ENCODE results near the gene GREM2.

DNA sequence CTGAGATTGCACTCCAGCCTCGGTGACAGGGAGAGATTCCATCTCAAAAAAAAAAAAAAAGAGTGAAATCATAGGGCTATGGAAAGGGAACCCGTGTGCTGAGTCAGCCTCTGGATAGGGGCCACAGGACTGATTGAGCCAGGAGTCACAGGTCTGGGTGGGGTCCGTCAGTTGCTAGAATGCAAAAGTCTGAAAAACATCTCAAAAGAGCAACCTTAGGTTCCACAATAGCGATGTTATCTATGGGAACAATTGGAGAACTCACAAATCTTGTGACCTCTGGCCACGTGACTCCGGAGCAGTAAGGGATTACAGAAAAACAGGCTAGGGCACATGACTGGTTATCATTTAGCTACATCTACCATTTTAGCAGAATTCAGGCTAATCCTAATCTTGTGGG lies 32.8 kb upstream of the GREM2 start:
- TF ChIP-seq, protein P1, sequence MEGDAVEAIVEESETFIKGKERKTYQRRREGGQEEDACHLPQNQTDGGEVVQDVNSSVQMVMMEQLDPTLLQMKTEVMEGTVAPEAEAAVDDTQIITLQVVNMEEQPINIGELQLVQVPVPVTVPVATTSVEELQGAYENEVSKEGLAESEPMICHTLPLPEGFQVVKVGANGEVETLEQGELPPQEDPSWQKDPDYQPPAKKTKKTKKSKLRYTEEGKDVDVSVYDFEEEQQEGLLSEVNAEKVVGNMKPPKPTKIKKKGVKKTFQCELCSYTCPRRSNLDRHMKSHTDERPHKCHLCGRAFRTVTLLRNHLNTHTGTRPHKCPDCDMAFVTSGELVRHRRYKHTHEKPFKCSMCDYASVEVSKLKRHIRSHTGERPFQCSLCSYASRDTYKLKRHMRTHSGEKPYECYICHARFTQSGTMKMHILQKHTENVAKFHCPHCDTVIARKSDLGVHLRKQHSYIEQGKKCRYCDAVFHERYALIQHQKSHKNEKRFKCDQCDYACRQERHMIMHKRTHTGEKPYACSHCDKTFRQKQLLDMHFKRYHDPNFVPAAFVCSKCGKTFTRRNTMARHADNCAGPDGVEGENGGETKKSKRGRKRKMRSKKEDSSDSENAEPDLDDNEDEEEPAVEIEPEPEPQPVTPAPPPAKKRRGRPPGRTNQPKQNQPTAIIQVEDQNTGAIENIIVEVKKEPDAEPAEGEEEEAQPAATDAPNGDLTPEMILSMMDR (conservative IDR thresholded peaks at IDR 0.05): no peak
- TF ChIP-seq ZFX (IDR thresholded peaks at IDR 0.05): no peak

Data from C4-2B (cell line).